ENCODE measurements around the gene EZH2.

DNA sequence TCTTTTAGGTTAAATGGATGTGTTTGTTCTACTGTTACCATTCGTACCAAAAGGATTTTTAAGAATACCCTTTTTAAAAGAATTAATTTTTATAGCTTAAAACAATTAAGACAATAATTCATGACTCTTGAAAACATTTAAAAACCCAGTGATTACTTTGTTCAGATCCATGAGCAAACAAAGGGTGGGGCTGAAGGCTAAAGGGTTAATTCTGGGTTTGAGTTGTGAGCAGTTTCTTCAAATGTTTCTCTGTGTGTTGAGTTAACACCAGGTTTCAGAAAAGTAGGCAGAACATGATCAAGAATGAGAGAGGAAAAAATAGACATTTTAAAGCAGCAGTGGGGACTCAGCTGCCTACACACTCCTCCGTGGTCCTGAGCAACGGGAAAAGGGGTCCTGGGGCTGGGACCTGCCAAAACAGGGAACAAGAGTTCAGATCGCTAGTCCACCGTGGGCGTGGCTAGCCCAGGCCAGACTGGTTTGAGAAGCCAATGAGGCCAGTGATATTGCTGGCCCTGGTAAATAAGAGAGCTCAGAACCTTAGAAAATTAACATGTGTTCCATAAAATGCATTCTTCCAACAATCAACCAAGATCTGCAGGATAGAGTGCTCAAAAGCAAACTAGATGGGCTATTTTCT is 14.9 kb upstream of the EZH2 start:
- TF ChIP-seq POLR2A (IDR thresholded peaks at IDR 0.05; ENCODE audit: low read depth, low read length): no peak
- no peak for TF ChIP-seq POLR2AphosphoS5 (IDR thresholded peaks at IDR 0.05; ENCODE audit: low read depth, low read length)
- no peak for TF ChIP-seq TAF1 (IDR thresholded peaks at IDR 0.05; ENCODE audit: low read depth, low read length)
